ENCODE data around the gene TMEM117.
"Not testable (repeated sequence)": the region's sequence is repeated elsewhere in the genome, so short reads cannot be mapped to it uniquely, and the experiment has no call there.

Gene TMEM117

DNA sequence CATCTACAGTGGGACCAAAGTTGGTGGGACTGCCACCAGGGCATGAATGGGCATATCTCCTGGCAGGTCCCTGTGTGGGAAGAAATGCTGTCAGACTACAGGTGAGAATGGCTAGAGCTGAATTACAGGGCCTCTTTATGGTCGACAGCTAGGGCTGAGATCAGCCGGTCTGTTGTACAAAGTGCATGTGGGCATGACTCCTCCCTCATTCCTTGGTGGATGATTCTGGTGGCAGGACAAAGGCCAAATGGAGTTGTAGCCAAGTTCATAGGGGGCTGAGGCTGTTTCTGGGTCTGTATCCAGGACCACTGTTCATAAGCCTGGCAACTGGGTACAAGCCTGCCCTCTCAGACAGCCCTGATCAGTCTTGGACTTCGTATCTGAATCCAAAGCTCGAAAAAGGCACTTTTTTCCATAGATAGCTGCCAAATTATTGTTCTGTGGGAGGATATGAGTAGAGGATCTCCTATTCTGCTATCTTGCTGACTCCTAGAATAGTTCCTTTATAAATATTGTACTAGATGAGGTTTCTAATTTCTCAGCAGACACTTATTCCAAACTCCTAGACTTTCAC, 460.8 kb downstream of the TMEM117 start:
- DNase-seq (ENCODE audit: low spot score) = no peak

DNA sequence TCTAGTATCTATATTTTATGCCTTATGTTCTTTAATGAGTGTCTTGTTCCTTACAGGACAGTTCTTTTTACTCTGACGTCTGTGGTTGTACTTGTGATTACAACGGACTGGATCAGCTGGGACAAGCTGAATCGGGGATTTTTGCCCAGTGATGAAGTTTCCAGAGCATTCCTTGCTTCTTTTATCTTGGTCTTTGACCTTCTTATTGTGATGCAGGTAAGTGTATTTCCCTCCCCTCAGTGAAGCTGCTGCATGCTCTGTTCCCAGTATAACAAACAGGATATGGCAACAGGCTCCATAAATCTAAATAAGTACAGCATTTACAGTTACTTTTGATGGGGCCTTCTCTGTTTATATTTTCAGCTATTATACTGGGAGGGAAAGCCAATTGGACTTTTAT, 463.6 kb downstream of the TMEM117 start:
- DNase-seq (ENCODE audit: low spot score) = no peak

DNA sequence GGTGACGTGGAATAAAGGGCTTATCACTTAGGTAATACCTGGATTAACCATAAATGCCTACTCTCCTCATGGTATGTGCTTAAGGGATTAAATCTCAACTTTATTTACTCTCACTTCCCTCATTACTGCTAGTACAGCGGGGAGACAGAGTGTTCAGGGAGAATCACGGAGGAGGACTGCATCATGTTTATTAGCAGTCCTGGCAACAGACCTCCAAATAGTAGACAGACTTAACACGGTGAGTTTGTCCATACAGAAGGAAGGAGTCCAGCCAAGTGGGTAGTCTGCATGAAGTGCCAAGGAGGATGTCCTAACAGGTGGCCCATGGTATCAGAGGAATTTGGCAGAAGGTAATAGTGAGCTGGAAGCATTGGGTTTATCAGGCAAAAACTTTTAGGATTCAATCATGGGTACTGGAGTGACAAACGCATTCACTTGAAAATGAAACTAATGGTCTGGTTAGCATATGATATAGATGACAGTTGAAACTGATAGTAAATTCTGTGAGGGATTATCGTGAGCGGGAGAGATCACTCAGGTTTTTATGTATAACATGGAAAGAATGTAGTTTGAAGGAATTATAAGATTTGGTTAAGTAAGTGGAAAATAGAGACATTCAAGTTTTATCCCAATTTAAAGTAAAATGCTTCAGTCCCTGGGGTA, 471.8 kb downstream of the TMEM117 start:
- no peak for DNase-seq (ENCODE audit: low spot score)

DNA sequence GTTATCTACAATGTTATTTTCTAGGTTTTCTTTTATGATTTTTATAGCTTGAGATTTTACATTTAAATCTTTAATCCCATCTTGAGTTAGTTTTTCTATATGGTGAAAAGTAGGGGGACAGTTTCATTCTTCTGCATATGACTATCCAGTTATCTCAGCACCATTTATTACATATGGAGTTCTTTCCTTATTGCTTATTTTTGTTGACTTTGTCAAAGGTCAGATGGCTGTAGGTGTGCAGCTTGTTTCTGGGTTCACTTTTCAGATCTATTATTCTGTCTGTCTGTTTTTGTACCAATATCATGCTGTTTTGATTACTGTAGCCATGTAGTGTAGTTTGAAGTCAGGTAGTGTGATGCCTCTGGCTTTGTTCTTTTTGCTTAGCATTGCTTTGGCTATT, 477.3 kb downstream of the TMEM117 start:
- DNase-seq (ENCODE audit: low spot score) = no peak

DNA sequence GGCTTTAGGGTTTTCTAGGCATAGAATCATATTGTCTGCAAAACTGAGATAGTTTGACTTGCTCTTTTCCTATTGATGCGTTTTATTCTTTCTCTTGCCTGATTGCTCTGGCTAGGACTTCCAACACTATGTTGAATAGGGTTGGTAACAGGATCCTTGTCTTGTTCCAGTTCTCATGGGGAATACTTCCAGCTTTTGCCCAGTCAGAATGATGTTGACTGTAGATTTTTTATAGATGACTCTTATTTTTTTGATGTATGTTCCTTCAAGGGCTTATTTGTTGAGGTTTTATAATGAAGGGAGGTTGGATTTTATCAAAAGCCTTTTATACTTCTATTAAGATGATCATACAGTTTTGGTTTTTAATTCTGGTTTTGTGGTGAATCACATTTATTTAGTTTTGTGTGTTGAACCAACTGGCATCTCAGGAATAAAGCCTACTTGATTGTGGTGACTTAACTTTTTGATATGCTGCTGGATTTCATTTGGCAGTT, 478.2 kb downstream of the TMEM117 start:
- no peak for DNase-seq (ENCODE audit: low spot score)

DNA sequence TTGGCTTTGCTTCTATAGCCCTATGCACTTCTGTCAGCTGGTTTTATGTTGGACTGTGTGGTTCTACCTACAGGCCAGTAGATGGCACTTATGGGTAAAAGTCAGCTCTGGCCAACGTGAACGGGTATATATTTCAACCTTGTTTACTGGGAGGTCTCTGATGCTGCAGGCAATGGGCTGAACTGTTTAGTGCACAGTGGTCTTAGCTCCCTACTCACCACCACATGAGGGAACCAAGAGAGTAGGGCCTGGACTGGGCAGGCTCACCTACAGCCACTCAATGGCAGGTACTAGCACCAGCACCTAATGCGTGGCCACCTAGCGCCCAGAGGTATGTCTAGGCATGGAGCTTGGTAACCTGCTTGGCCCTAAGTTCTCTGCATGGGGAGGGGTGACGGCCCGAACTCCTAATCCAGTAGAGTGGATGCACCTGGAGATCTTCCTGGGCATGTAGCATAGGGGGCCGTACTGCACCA, 481.8 kb downstream of the TMEM117 start:
- peak; percentile 15 for DNase-seq (ENCODE audit: low spot score)

DNA sequence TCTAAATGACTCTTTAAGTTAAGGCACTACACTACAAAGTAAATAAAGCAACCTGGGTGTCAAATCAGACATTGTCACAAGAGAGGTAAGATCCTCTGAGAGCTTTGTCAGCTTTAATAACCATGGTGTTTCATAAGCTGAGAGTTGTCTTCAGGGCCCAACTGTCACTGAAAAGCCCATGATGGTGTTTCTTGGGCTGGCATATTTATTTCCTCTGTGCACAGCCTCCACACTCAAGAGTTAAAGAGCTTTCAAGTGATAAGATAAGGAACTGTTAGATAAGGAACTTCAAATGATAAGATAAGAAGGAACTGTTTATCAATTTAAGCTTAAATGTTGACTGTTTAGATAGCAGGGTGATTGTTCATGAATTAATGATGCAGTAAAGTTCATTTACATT, 495.4 kb downstream of the TMEM117 start:
- no peak for DNase-seq (ENCODE audit: low spot score)

DNA sequence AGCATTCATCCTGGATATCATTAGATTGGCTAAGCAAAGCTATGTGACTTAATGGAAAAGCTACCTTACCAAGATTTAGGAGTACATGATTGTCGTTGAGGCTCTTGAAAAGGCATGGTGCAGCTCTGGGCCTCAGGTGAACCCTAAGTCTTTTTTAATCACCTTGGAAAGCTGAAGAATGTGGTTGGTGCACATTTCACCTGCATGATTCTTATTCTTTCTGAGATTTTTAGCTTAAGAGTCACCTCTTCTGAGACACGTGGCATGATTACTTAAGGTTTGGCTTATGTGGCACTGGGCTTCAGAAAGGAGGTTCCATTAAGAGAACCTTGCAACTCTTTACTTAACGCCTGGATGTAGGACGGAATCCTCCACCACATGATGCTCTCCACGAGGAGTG, 498.5 kb downstream of the TMEM117 start:
- DNase-seq (ENCODE audit: low spot score) = no peak

DNA sequence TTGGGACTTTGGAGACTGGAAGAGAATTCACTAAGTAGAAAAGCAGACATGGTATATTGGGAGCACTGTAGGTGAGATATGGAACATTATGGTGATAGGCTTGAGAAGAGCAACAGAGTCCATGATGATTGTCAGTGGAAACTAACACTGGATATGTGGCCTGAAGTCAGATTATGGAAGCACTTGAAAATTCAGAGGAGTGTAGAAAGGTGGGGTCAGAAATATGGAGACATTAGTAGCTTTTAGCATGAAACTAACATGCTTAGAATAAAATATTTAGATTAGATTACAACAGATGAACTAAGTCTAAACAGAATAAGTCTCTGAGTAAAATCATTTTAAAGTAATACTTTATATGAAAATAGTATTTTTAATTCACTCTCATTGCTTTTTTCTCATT, 499.1 kb downstream of the TMEM117 start:
- DNase-seq (ENCODE audit: low spot score) = no peak

DNA sequence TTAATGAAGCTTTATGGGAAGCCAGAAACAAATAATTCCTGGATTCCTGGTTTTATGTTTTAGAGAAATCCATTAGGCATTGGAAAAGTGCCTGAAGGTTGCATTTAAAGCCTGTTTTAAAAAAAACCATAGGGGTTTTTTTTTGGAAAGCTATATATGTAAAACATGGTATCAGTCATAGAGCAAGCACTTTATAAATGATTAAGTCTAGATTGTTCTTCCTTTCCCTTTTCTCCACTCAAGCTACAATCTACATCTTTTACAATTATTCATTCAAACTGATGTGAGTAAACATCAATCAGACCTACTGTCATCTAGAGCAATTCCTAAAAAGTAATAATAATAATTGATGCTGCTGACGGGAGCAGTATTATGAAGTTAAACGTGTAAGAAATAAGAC, 500.7 kb downstream of the TMEM117 start:
- no peak for DNase-seq (ENCODE audit: low spot score)

DNA sequence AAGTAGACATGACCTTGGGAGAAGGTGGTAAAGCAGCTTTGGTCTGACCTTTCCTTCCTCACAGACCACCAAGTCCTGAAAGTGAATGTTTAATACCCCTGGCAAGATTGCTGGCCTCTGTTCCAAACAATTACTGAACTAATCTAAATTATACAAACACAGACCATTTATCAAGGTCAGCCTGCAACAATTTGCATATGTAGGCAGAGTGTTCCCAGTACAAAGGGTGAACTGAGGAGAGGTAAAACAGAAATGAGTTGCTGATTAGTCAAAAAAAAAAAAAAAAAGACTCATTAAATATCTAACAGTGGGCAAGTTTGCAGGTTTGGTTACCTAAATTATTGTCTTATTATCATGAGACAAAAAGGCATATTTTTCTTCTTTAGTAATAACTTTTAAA, 506.5 kb downstream of the TMEM117 start:
- no peak for DNase-seq (ENCODE audit: low spot score)

DNA sequence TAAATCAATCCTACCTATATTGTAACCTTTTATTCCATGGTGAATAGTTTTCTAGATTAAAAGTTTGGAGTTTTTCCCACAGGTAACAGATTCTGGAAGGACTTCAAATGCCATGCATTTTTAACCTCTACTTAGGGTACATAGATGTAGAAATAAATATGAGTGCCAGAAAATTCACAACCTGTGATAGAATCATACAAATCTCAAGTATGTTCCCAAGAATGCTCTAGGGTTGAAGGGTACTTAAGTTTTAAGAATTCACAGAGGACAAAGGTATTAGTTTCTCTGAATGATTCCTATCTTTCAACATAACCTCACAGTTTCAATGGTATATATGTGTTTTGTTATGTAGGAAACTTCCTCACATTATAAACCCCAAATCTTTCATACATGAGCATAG, 511.3 kb downstream of the TMEM117 start:
- no peak for DNase-seq (ENCODE audit: low spot score)

DNA sequence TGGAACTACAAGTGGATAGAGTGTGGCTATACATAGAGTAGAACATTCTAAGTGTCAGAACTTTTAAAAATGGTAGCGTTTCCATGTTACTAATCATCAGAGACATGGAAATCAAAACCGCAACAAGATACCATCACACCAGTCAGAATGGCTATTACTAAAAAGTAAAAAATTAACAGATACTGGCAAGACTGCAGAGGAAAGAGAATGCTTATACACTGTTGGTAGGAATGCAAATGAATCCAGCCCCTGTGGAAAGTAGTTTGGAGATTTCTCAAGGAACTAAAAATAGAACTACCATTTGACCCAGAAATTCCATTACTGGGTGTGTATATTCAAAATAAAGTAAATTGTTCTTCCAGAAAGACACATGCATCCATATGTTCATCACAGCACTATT, 521.6 kb downstream of the TMEM117 start:
- DNase-seq (ENCODE audit: low spot score) = no peak

DNA sequence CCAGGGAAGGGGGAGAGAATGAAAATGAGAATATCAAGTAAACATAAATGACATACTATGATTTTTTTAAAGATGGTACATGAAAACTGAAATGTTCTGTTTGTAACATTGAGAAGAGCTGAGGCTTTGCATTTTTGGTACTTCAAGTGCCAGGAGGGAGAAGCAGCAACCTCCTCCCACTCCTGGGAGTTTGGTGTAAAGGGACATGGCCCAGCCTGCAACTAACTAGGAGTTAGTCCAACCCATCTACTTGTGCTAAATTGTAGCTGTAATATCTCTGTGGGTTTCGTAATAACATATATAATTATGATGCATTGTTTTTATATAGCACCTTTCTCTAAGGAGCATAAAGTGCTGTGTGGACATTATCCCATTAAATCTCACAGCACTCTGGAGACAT, 522.8 kb downstream of the TMEM117 start:
- DNase-seq (ENCODE audit: low spot score) = no peak

DNA sequence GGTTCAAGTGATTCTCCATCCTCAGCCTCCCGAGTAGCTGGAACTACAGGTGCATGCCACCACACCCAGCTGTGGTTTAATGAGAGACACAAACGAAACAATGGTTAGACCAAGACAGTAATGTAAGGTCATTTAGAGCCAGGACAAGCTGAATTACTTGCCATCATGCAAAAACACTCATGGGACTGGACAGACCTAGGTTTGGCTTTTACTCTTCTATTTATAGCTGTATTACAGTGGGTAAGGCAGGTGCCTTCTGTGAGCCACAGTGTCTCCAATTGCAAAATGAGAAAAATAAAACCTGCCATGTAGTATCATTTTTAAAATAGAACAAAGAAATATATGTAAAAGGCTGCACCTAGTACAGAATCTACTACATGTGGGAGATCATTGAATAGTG, 527.1 kb downstream of the TMEM117 start:
- DNase-seq (ENCODE audit: low spot score) = no peak

DNA sequence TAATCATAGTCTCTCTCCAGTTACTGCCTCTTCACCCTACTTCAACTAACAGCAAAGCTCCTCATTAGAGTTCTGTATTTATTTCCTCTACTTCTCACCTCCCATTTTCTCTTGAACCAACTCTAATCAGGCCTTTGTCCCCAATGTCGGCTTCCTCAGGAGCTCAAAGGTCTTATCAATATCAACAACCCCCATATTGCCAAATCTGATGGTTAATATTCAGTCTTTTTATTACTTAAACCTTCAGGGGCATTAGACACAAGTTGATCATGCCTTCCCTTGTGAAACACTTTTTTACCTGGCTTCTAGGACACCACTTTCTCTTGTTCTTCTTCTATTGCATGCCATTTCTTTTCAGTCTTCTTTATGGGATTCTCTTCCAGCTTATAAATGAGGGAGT, 531.3 kb downstream of the TMEM117 start:
- no peak for DNase-seq (ENCODE audit: low spot score)

DNA sequence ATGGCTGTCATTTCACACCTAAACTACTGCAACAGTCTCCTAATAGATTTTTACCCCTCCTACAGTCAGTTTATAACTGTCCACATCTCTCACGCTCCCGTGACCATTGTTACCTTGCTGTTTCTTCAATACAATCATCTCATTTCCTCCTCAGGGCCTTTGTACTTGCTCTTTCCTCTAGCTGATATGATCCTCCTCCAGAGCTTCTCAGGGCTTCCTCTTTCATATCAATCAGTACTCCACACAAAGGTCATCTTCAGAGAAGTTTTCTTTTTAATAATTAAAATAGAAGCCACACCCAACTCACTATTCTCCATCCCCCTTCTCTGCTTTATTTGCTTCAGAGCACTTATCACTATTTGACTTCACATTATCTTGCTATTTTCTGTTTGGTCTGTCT, 532.0 kb downstream of the TMEM117 start:
- DNase-seq (ENCODE audit: low spot score) = no peak

DNA sequence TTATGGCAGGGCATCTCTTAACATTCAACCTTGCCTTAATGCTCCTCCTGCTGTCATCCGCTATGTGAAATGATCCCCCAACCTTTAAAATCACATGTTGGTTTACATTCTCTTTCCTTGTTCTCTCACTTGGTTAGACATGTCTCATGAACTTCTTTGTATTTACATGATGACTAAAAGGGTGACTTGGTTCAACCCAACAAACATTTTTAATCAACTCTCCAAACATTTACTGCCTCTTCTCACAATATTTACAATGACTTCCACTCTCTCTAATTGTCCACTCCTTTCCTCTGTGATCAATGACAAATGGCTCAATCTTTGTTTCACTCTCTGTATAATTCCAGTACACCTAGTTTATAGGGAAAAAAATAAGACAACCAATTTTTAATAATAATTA, 534.1 kb downstream of the TMEM117 start:
- no peak for DNase-seq (ENCODE audit: low spot score)

DNA sequence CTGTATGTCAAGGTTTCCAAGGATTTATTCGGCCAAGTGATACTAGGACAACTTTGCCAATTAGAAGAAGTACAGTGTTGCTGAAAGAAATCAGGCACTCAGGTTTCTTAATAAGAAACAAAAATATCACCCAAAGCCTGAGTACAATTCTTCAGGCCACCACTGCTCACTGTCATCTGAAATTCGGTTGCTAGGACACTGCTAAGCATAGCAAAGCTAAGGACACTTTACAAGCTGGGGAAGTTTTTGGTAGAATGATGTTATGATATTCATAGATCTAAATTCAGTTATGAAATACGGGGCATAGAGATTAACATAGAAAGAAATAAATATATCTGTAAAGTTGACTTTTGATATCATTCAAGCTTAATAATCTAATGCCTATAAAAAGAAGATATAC, 535.1 kb downstream of the TMEM117 start:
- no peak for DNase-seq (ENCODE audit: low spot score)

DNA sequence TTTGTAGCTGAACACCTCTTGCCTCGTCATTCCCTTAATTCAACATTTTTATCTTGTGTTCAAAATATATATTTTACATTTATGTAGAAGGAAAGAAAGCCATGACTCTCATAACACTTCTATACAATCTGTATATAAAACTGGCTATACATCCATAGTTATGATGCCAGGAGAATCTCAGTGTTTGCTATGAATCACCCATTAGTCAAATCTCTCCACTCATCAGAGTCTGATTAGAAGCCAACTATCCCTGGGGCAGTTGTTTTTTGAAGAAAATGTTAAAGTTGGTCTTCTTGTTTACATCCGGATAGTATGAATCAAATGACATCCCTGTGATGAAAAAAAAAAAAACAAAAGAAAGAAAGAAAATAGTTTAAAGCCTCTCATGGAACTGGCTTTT, 536.4 kb downstream of the TMEM117 start:
- DNase-seq (ENCODE audit: low spot score) = no peak

DNA sequence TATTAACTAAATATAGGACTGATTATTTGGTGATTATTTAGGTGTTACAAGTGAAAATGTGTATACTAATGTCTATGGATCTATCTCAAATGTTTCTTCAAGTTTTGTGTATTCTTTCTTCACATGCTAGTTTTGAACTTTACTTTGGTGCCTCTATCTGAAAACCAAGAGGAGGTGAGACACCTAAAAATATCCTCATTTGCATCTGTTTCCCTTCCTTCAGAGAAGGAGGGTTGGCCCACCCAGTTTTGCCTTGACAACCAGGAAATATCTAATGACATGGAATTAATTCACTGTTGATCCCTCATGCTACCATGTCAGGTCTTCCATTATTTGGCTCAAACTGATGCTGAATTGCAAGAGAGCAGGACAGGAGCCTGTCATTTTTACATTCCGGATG, 539.8 kb downstream of the TMEM117 start:
- no peak for DNase-seq (ENCODE audit: low spot score)

DNA sequence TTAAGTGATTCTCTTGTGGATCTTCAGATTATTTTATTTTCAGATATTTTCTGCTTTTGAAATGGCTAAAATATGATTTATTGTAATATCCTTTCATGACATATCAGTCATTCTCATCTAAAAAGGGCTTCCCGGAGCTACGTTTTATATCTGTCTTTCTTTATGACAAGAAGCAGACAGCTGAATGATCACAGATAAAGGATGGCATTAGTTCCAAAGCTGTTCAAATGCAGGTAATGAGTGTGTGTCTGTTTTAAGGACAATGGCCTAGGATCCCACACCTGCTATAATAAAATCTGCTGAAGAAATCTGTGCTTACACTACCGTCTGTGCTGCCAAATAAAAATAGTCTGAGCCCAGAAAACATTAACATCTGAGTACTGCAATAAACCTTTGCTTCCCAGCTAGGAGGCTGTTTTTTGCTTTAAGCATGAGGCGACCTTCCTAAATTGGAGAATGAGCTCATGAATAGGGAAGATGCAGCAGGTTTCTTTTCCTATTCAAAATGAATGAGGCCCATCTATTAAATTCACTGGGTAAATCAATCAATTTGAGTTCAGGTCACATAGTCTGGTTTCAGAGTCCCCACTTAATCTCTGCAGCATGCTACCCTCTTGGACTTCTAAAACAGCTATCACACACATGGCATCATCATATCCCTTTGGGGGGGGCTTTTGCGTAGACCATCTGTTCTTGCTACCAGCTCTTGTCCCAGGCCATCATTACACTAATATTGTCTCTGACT, 541.7 kb downstream of the TMEM117 start:
- no peak for DNase-seq (ENCODE audit: low spot score)

DNA sequence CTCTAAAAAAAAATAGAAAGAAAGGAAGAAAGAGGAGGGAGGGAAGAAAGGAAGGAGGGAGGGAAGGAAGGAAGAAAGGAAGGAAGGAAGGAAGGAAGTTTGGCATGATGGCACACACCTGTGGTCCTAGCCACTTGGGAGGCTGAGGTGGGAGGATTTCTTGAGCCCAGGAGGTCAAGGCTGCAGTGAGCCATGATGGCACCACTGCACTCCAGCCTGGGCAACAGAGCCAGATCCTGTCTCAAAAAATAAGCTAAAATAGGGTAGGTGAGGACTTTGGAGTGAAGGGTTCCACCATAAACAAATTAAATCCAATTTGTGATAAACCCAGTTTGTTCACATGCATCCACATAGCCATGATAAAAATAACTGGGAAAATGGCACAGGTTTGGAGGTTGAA, 543.2 kb downstream of the TMEM117 start:
- not testable (repeated sequence) for DNase-seq (ENCODE audit: low spot score)
